ENCODE results near the gene RAB6B. TPM values are rescaled to one million over a fixed set of nuclear protein-coding genes. Genes with fewer than 3 reads are reported as not detected.
A peak's percentile ranks its signal among the peaks of the same experiment; 100 is the strongest.

Gene RAB6B
- total and polyA plus RNA-seq, 2 of the 8 experiments (the other 6 are each of a cell fraction or from before 2014, with no cell fraction given), result 7.9 to 15.6 TPM

GRCh38 chr3:133884887-133885711 lies 10.6 kb downstream of the RAB6B start:
- POLR2A ChIA-PET (ENCODE audit: partially characterized antibody), result interaction anchor here (1.9 kb wide), 1 partner anchor 13 kb away, joined by 4 read pairs; no protein-coding TSS in a partner anchor
- WGBS, 2 experiments (ENCODE audit: extremely low coverage in 1 of 2, insufficient coverage in 1 of 2, insufficient read length in 1 of 2, insufficient replicate concordance in 2 of 2, low coverage in 1 of 2, low lambda C conversion rate in 2 of 2, missing lambda C conversion rate in 1 of 2), result 86% methylated on average over 7 of the region's 11 CpGs; no CpG with 5 or more reads in 1 of the 2 experiments
- no peak for TF ChIP-seq POLR2AphosphoS5 (IDR thresholded peaks at IDR 0.05; ENCODE audit: low read depth, low read length)
- TF ChIP-seq SUZ12 (IDR thresholded peaks at IDR 0.05; ENCODE audit: low read length), result no peak
- no peak for TF ChIP-seq TEAD4 (IDR thresholded peaks at IDR 0.05; ENCODE audit: low read depth, low read length)
- TF ChIP-seq ATF3 (IDR thresholded peaks at IDR 0.05; ENCODE audit: insufficient read depth, low read depth, low read length), result no peak
- TF ChIP-seq E2F6 (IDR thresholded peaks at IDR 0.05), result no peak
- no peak for TF ChIP-seq POU5F1 (IDR thresholded peaks at IDR 0.05; ENCODE audit: low read depth, low read length)
- TF ChIP-seq SRF (IDR thresholded peaks at IDR 0.05; ENCODE audit: low read depth, low read length), result no peak
- TF ChIP-seq RAD21 (IDR thresholded peaks at IDR 0.05 in 1 of 2, conservative IDR thresholded peaks at IDR 0.05 in 1 of 2; ENCODE audit: low read depth in 2 of 2, low read length in 2 of 2), result no peak

More at GRCh38 chr3:133884887-133885711, 10.6 kb downstream of the RAB6B start:
- H3K9ac ChIP-seq (replicated peaks in 1 of 4; ENCODE audit: extremely low read depth in 1 of 4, low read depth in 3 of 4, low read length in 3 of 4), result no peak overlapping the region
- H4K5ac ChIP-seq (ENCODE audit: insufficient read length, low read depth, low read length), result no peak overlapping the region
- H3K27ac ChIP-seq (ENCODE audit: low read depth, low read length), result no peak overlapping the region
- no peak overlapping the region for H4K8ac ChIP-seq (ENCODE audit: extremely low read depth, insufficient read depth, low read length)
- no peak overlapping the region for H3K4me3 ChIP-seq (ENCODE audit: extremely low read depth in 1 of 4, insufficient read depth in 2 of 4, low read depth in 3 of 4, low read length in 4 of 4)
- no peak overlapping the region for H4K91ac ChIP-seq (replicated peaks; ENCODE audit: insufficient read length, low read length)
- H2AFZ ChIP-seq (ENCODE audit: low read length), result no peak overlapping the region
- H3K79me1 ChIP-seq (ENCODE audit: low read depth, low read length), result no peaks in the 10 kb centered on the region; the same call in 1 of the 2 replicates
- H3K23me2 ChIP-seq (ENCODE audit: low read depth, low read length), result no peaks in the 10 kb centered on the region
- no peaks in the 10 kb centered on the region for H3K9me3 ChIP-seq (ENCODE audit: insufficient read depth in 2 of 2, low read depth in 1 of 2, low read length in 1 of 2)
- H3K23ac ChIP-seq (ENCODE audit: insufficient read length), result no peak overlapping the region
- H2BK20ac ChIP-seq (ENCODE audit: low read length), result no peak overlapping the region
- no peak for FAIRE-seq
- H3K4ac ChIP-seq (replicated peaks; ENCODE audit: insufficient read length, low read depth, low read length), result no peak overlapping the region
- no peak overlapping the region for H2BK12ac ChIP-seq (ENCODE audit: low read depth, low read length)
- no peaks in the 10 kb centered on the region for H4K20me1 ChIP-seq (replicated peaks in 1 of 2; ENCODE audit: control insufficient read depth in 1 of 2, insufficient read depth in 2 of 2, low read length in 2 of 2)
- H3K27me3 ChIP-seq (replicated peaks in 1 of 4; ENCODE audit: control insufficient read depth in 3 of 4, extremely low read depth in 1 of 4, insufficient read depth in 3 of 4, low read length in 3 of 4), result no peaks in the 10 kb centered on the region; a peak in 1 of 7 replicates
- H3K4me2 ChIP-seq (ENCODE audit: insufficient read depth in 1 of 2, low read depth in 2 of 2, low read length in 2 of 2), result no peak overlapping the region
- no peaks in the 10 kb centered on the region for H3K79me2 ChIP-seq (ENCODE audit: control insufficient read depth in 1 of 2, insufficient read depth in 2 of 2, low read length in 2 of 2)
- peaks cover 0 to 6% (median 1%) of the 10 kb centered on the region in 4 experiments; a peak in 2 of 7 replicates for H3K4me1 ChIP-seq (replicated peaks in 1 of 4; ENCODE audit: control insufficient read depth in 3 of 4, insufficient read depth in 4 of 4, low read length in 3 of 4)
- H3K56ac ChIP-seq (replicated peaks; ENCODE audit: insufficient read length, low read depth, low read length), result no peak overlapping the region
- H2BK120ac ChIP-seq (replicated peaks; ENCODE audit: low read depth, low read length), result no peak overlapping the region
- H3K14ac ChIP-seq (ENCODE audit: insufficient read length), result no peak overlapping the region
- peak in 1 of 2 experiments; percentile 26 for DNase-seq (ENCODE audit: low read depth in 1 of 2, low spot score in 2 of 2)
- H3K18ac ChIP-seq (ENCODE audit: extremely low read depth, low read length), result no peak overlapping the region
- CTCF ChIA-PET (ENCODE audit: partially characterized antibody), result interaction anchor here (1.2 kb wide), 1 partner anchor 52 kb away, joined by 4 read pairs; no protein-coding TSS in a partner anchor
- H3K36me3 ChIP-seq (ENCODE audit: control insufficient read depth in 2 of 4, insufficient read depth in 4 of 4, low read length in 3 of 4), result no peaks in the 10 kb centered on the region
- H2BK15ac ChIP-seq (ENCODE audit: low read length), result no peak overlapping the region
- H2BK5ac ChIP-seq (ENCODE audit: low read depth, low read length), result no peak overlapping the region
- H2AK5ac ChIP-seq (ENCODE audit: low read depth, low read length), result no peak overlapping the region

Data from H1 (cell line).